HCT116 (cell line): ENCODE results near the gene XYLT1. TPM values are rescaled to one million over a fixed set of nuclear protein-coding genes. Genes with fewer than 3 reads are reported as not detected.

Experiments
- ATAC-seq: fragments of 200-7000 bp; cut with Tn5 transposase; 2 replicates; pipeline ENCODE4 v1.9.1; 2020; ENCODE audit warnings: mild to moderate bottlenecking, moderate library complexity
- BruUV-seq: library from RNA; stranded (reverse); fragments of 400-500 nt; replicated peaks from 2 replicates; lab custom pipeline; 2021; lab: Mats Ljungman, UMichigan
- CTCF ChIA-PET: fragments of 300-600 bp; sonication (Branson Sonifier 250); formaldehyde crosslinking; loops from one replicate; lab custom pipeline; 2021; ENCODE audit warnings: antibody characterized with exemption; lab: Charles Lee
- POLR2A ChIA-PET: fragments of 300-600, 350-600 bp; sonication (Branson Sonifier 250); formaldehyde crosslinking; loops from one replicate; lab custom pipeline; 2021; ENCODE audit warnings: antibody characterized with exemption; lab: Charles Lee
- RAD21 ChIA-PET, 2 experiments: fragments of 300-600 bp; sonication (Branson Sonifier 250); formaldehyde crosslinking; loops; one replicate each; lab custom pipeline; 2023; ENCODE audit warnings: low total read pairs in 2 of 2; ENCODE audit not compliant: uncharacterized antibody in 2 of 2, unreplicated experiment in 2 of 2, low non-redundant PET in 1 of 2; lab: Charles Lee
- DNase-seq: peaks from one replicate; pipeline ENCODE4 v3.0.0-alpha.2; 2010; ENCODE audit warnings: low read depth, low spot score
- H2AFZ ChIP-seq: fragments of 200-600 bp; shearing (Covaris generic), sonication (generic); 2 replicates; pipeline ENCODE4 v1.6.1; 2017; ENCODE audit warnings: low read depth, mixed run types, mixed read lengths, antibody characterized with exemption, low read length; ENCODE audit not compliant: poor library complexity, severe bottlenecking
- H3K27ac ChIP-seq: 2 replicates; pipeline ENCODE4 v1.5.1; 2012; ENCODE audit warnings: low read depth, low read length
- H3K27me3 ChIP-seq: fragments of 200-600 bp; sonication (generic); 2 replicates; pipeline ENCODE4 v1.6.1; 2016; ENCODE audit warnings: mixed run types, low read length, mixed read lengths; ENCODE audit not compliant: insufficient read depth
- H3K36me3 ChIP-seq, 2 experiments: fragments of 200-500 bp in 1 of 2; fragments of 200-600 bp in 1 of 2; sonication (Bioruptor generic) in 1 of 2; sonication (generic) in 1 of 2; 2 replicates each; pipeline versions ENCODE4 v1.5.1 to v1.6.1; 2014 to 2016; ENCODE audit warnings: low read length in 2 of 2, inconsistent platforms in 1 of 2, mixed read lengths in 1 of 2, mixed run types in 1 of 2; ENCODE audit not compliant: insufficient read depth in 2 of 2, control insufficient read depth in 1 of 2
- H3K4me1 ChIP-seq, 2 experiments: fragments of 200-600 bp in 1 of 2; sonication (generic) in 1 of 2; 2 replicates each; pipeline versions ENCODE4 v1.5.1 to v1.6.1; 2012 to 2017; ENCODE audit warnings: low read length in 2 of 2, inconsistent platforms in 1 of 2, mild to moderate bottlenecking in 1 of 2, mixed read lengths in 1 of 2, mixed run types in 1 of 2, moderate library complexity in 1 of 2; ENCODE audit not compliant: insufficient read depth in 2 of 2, control insufficient read depth in 1 of 2
- H3K4me2 ChIP-seq: fragments of 200-600 bp; sonication (generic); 2 replicates; pipeline ENCODE4 v1.6.1; 2017; ENCODE audit warnings: mixed run types, low read length, mixed read lengths
- H3K4me3 ChIP-seq, 2 experiments: fragments of 200-600 bp in 1 of 2; sonication (generic) in 1 of 2; replicated peaks in 1 of 2; 2 replicates each; pipeline ENCODE4 v1.5.1; 2011 to 2016; ENCODE audit warnings: low read length in 2 of 2, control low read depth in 1 of 2, low read depth in 1 of 2, mild to moderate bottlenecking in 1 of 2, mixed read lengths in 1 of 2, mixed run types in 1 of 2
- H3K79me2 ChIP-seq: fragments of 200-600 bp; sonication (generic); 2 replicates; pipeline ENCODE4 v1.6.1; 2017; ENCODE audit warnings: mild to moderate bottlenecking, mixed run types, low read length, moderate library complexity, mixed read lengths; ENCODE audit not compliant: insufficient read depth
- H3K9ac ChIP-seq: fragments of 200-600 bp; sonication (generic); 2 replicates; pipeline ENCODE4 v1.6.1; 2016; ENCODE audit warnings: low read length, mixed read lengths
- H3K9me2 ChIP-seq: fragments of 200-600 bp; sonication (generic), shearing (Covaris generic); 2 replicates; pipeline ENCODE4 v1.6.1; 2017; ENCODE audit warnings: mixed run types, mild to moderate bottlenecking, moderate library complexity; ENCODE audit not compliant: insufficient read depth
- H3K9me3 ChIP-seq, 2 experiments: fragments of 200-500 bp in 1 of 2; fragments of 200-600 bp in 1 of 2; sonication (Bioruptor generic) in 1 of 2; sonication (generic) in 1 of 2; 2 replicates each; pipeline ENCODE4 v1.6.1; 2014 to 2017; ENCODE audit warnings: low read length in 2 of 2, mixed read lengths in 2 of 2, inconsistent platforms in 1 of 2, low read depth in 1 of 2, mild to moderate bottlenecking in 1 of 2, mixed run types in 1 of 2, moderate library complexity in 1 of 2; ENCODE audit not compliant: control insufficient read depth in 1 of 2, insufficient read depth in 1 of 2
- H4K20me1 ChIP-seq: fragments of 200-600 bp; sonication (generic), shearing (Covaris generic); 2 replicates; pipeline ENCODE4 v1.6.1; 2017; ENCODE audit warnings: mixed run types, mild to moderate bottlenecking, moderate library complexity; ENCODE audit not compliant: insufficient read depth
- CBX3 ChIP-seq: IDR thresholded peaks from 2 replicates; pipeline ENCODE4 v1.6.1; 2012; ENCODE audit warnings: low read depth
- ELF1 ChIP-seq: IDR thresholded peaks from 2 replicates; pipeline ENCODE4 v1.6.1; 2012; ENCODE audit warnings: low read depth, borderline replicate concordance
- EZH2 ChIP-seq: fragments of 200-600 bp; sonication (generic); IDR thresholded peaks from 2 replicates; pipeline ENCODE4 v1.6.1; 2017; ENCODE audit warnings: antibody characterized with exemption, mixed run types
- EZH2phosphoT487 ChIP-seq: fragments of 200-600 bp; IDR thresholded peaks from 2 replicates; pipeline ENCODE4 v1.6.1; 2018; ENCODE audit warnings: antibody characterized with exemption, borderline replicate concordance
- FOSL1 ChIP-seq: IDR thresholded peaks from 2 replicates; pipeline ENCODE4 v1.6.1; 2012; ENCODE audit warnings: low read depth
- POLR2A ChIP-seq: IDR thresholded peaks from 2 replicates; pipeline ENCODE4 v1.7.0; 2011; ENCODE audit warnings: borderline replicate concordance; ENCODE audit not compliant: insufficient read depth, insufficient read length; ENCODE audit errors: extremely low read depth
- POLR2AphosphoS5 ChIP-seq: IDR thresholded peaks from 2 replicates; pipeline ENCODE4 v1.6.1; 2011; ENCODE audit warnings: mild to moderate bottlenecking, low read depth, low read length, moderate library complexity
- RAD21 ChIP-seq: IDR thresholded peaks from 2 replicates; pipeline ENCODE4 v1.6.1; 2012; ENCODE audit warnings: low read depth, mild to moderate bottlenecking
- SIN3A ChIP-seq: IDR thresholded peaks from 2 replicates; pipeline ENCODE4 v1.6.1; 2012; ENCODE audit warnings: low read depth
- SRF ChIP-seq: IDR thresholded peaks from 2 replicates; pipeline ENCODE4 v1.6.1; 2012; ENCODE audit warnings: low read depth
- TCF7L2 ChIP-seq: IDR thresholded peaks from 2 replicates; pipeline ENCODE4 v1.7.0; 2011; ENCODE audit warnings: borderline replicate concordance, inconsistent platforms; ENCODE audit not compliant: insufficient read depth, insufficient read length; ENCODE audit errors: extremely low read depth
- YY1 ChIP-seq: IDR thresholded peaks from 2 replicates; pipeline ENCODE4 v1.6.1; 2011; ENCODE audit warnings: low read length, low read depth, moderate library complexity, mild to moderate bottlenecking; ENCODE audit not compliant: insufficient replicate concordance; ENCODE audit errors: extremely low read depth
- ZFX ChIP-seq: fragments of 450-650 bp; IDR thresholded peaks from 2 replicates; pipeline ENCODE4 v1.6.1; 2017
- ZNF274 ChIP-seq: fragments of 200-500 bp; sonication (Bioruptor generic); IDR thresholded peaks from 2 replicates; pipeline ENCODE4 v1.6.1; 2014; ENCODE audit warnings: mild to moderate bottlenecking, low read depth, low read length, inconsistent platforms
- intact Hi-C: fragments of 100-400 bp; cut with micrococcal nuclease; formaldehyde crosslinking; loops from 2 replicates; pipeline ENCODE4 v1.10.0; 2022
- total RNA-seq: library from RNA; stranded (reverse); gene quantifications from one replicate; pipeline ENCODE4 v1.2.1, GENCODE V29; 2021; ENCODE audit not compliant: unreplicated experiment
- TF ChIP-seq, protein P1 (sequence below): IDR thresholded peaks from 2 replicates; pipeline ENCODE4 v1.6.1; 2012
- TF ChIP-seq, protein P2 (sequence below): IDR thresholded peaks from 2 replicates; pipeline ENCODE4 v1.6.1; 2012
- TF ChIP-seq, protein P3 (sequence below): IDR thresholded peaks from 2 replicates; pipeline ENCODE4 v1.6.1; 2011; ENCODE audit warnings: mild to moderate bottlenecking, low read length, moderate library complexity; ENCODE audit not compliant: insufficient replicate concordance; ENCODE audit errors: extremely low read depth
- TF ChIP-seq, protein P4 (sequence below): IDR thresholded peaks from 2 replicates; pipeline ENCODE4 v1.6.1; 2012; ENCODE audit warnings: low read depth
- TF ChIP-seq, protein P5 (sequence below), 3 experiments: fragments of 200-600 bp in 1 of 3; sonication (generic) in 1 of 3; IDR thresholded peaks in 2 of 3; conservative IDR thresholded peaks in 1 of 3; 2 replicates each; pipeline ENCODE4 v1.5.1; 2012 to 2017; ENCODE audit warnings: low read depth in 2 of 3, low read length in 2 of 3, antibody characterized with exemption in 1 of 3, borderline replicate concordance in 1 of 3, control low read depth in 1 of 3, mild to moderate bottlenecking in 1 of 3, mixed read lengths in 1 of 3, mixed run types in 1 of 3, moderate library complexity in 1 of 3; ENCODE audit not compliant: insufficient read depth in 1 of 3

The XYLT1 gene
- total RNA-seq, 1 experiment from 2014 or later: 4.5 TPM

DNA sequence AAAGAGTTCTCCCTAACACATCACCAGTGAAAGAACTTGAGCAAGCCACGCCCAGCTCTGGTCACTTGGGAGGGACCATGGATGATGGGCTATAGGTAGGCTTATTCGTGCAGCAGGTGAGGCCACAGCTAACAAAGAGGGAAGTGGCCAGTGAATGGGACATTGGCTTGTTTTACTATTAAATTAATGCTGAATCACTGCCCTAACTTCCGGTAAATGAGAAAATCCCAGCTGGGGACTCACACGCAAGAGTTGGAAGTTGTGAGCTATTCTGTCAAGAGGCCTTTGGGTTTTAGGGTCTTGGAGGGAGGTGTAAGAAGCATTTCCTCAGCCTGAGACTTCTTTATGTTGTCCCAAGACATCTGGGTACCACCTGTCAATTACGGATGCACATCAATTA, 315.3 kb downstream of the XYLT1 start:
- Histone ChIP-seq H3K4me3 (no peak overlapping the region), H3K79me2 (no peaks in the 10 kb centered on the region), H3K27me3 (peaks cover 5% of the 10 kb centered on the region), H3K9me2 (no peaks in the 10 kb centered on the region), H3K9ac (no peak overlapping the region), H3K4me1 (no peaks in the 10 kb centered on the region), H3K36me3 (no peaks in the 10 kb centered on the region), H4K20me1 (no peaks in the 10 kb centered on the region), H2AFZ (no peak overlapping the region), H3K9me3 (no peaks in the 10 kb centered on the region), H3K4me2 (no peak overlapping the region), H3K27ac (no peak overlapping the region)
- CTCF ChIA-PET: no interaction called here
- no TSS peak for BruUV-seq
- ATAC-seq (no peak), DNase-seq (no peak)
- TF ChIP-seq ZFX (no peak), SIN3A (no peak), CBX3 (no peak), EZH2phosphoT487 (no peak), TCF7L2 (no peak), ZNF274 (no peak), FOSL1 (no peak), YY1 (no peak), EZH2 (no peak), ELF1 (no peak), SRF (no peak), RAD21 (no peak), POLR2AphosphoS5 (no peak), POLR2A (no peak)
- TF ChIP-seq, protein P1, sequence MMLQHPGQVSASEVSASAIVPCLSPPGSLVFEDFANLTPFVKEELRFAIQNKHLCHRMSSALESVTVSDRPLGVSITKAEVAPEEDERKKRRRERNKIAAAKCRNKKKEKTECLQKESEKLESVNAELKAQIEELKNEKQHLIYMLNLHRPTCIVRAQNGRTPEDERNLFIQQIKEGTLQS: no peak
- TF ChIP-seq, protein P2, sequence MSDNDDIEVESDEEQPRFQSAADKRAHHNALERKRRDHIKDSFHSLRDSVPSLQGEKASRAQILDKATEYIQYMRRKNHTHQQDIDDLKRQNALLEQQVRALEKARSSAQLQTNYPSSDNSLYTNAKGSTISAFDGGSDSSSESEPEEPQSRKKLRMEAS: no peak
- TF ChIP-seq, protein P3, sequence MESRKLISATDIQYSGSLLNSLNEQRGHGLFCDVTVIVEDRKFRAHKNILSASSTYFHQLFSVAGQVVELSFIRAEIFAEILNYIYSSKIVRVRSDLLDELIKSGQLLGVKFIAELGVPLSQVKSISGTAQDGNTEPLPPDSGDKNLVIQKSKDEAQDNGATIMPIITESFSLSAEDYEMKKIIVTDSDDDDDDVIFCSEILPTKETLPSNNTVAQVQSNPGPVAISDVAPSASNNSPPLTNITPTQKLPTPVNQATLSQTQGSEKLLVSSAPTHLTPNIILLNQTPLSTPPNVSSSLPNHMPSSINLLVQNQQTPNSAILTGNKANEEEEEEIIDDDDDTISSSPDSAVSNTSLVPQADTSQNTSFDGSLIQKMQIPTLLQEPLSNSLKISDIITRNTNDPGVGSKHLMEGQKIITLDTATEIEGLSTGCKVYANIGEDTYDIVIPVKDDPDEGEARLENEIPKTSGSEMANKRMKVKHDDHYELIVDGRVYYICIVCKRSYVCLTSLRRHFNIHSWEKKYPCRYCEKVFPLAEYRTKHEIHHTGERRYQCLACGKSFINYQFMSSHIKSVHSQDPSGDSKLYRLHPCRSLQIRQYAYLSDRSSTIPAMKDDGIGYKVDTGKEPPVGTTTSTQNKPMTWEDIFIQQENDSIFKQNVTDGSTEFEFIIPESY: no peak
- TF ChIP-seq, protein P4, sequence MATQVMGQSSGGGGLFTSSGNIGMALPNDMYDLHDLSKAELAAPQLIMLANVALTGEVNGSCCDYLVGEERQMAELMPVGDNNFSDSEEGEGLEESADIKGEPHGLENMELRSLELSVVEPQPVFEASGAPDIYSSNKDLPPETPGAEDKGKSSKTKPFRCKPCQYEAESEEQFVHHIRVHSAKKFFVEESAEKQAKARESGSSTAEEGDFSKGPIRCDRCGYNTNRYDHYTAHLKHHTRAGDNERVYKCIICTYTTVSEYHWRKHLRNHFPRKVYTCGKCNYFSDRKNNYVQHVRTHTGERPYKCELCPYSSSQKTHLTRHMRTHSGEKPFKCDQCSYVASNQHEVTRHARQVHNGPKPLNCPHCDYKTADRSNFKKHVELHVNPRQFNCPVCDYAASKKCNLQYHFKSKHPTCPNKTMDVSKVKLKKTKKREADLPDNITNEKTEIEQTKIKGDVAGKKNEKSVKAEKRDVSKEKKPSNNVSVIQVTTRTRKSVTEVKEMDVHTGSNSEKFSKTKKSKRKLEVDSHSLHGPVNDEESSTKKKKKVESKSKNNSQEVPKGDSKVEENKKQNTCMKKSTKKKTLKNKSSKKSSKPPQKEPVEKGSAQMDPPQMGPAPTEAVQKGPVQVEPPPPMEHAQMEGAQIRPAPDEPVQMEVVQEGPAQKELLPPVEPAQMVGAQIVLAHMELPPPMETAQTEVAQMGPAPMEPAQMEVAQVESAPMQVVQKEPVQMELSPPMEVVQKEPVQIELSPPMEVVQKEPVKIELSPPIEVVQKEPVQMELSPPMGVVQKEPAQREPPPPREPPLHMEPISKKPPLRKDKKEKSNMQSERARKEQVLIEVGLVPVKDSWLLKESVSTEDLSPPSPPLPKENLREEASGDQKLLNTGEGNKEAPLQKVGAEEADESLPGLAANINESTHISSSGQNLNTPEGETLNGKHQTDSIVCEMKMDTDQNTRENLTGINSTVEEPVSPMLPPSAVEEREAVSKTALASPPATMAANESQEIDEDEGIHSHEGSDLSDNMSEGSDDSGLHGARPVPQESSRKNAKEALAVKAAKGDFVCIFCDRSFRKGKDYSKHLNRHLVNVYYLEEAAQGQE: no peak
- TF ChIP-seq, protein P5, sequence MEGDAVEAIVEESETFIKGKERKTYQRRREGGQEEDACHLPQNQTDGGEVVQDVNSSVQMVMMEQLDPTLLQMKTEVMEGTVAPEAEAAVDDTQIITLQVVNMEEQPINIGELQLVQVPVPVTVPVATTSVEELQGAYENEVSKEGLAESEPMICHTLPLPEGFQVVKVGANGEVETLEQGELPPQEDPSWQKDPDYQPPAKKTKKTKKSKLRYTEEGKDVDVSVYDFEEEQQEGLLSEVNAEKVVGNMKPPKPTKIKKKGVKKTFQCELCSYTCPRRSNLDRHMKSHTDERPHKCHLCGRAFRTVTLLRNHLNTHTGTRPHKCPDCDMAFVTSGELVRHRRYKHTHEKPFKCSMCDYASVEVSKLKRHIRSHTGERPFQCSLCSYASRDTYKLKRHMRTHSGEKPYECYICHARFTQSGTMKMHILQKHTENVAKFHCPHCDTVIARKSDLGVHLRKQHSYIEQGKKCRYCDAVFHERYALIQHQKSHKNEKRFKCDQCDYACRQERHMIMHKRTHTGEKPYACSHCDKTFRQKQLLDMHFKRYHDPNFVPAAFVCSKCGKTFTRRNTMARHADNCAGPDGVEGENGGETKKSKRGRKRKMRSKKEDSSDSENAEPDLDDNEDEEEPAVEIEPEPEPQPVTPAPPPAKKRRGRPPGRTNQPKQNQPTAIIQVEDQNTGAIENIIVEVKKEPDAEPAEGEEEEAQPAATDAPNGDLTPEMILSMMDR (IDR thresholded peaks at IDR 0.05 in 2 of 3, conservative IDR thresholded peaks at IDR 0.05 in 1 of 3; ENCODE audit: borderline replicate concordance in 1 of 3, insufficient read depth in 1 of 3, low read depth in 2 of 3, low read length in 2 of 3): no peak
- RAD21 ChIA-PET: no interaction called here
- POLR2A ChIA-PET: no interaction called here
- intact Hi-C loops: no loop called here
